Activated B cell treated with CpG ODN at 0.5 μM for 24 hours (primary cell): Measurements from ENCODE around the gene RAB40A. TPM values are rescaled to one million over a fixed set of nuclear protein-coding genes. Genes with fewer than 3 reads are reported as not detected.

Experiments used
- ATAC-seq: fragments of 200-7000 bp; cut with Tn5 transposase; one replicate; pipeline ENCODE4 v1.10.0; 2021; ENCODE audit warnings: low read depth, mild to moderate bottlenecking, moderate library complexity
- CTCF ChIA-PET: fragments of 350-600 bp; sonication (Branson Sonifier 250); formaldehyde crosslinking; loops from one replicate; lab custom pipeline; 2021; ENCODE audit warnings: antibody characterized with exemption; lab: Charles Lee
- POLR2A ChIA-PET: fragments of 350-600 bp; sonication (Branson Sonifier 250); formaldehyde crosslinking; loops from one replicate; lab custom pipeline; 2021; ENCODE audit warnings: antibody characterized with exemption; lab: Charles Lee
- DNase-seq: peaks from one replicate; pipeline ENCODE4 v3.0.0; 2022
- H3K27ac Mint-ChIP-seq: one replicate; pipeline ENCODE4 v1.8.0; 2020; ENCODE audit warnings: mixed read lengths
- H3K27me3 Mint-ChIP-seq: one replicate; pipeline ENCODE4 v1.8.0; 2021; ENCODE audit warnings: mixed read lengths
- H3K36me3 Mint-ChIP-seq: one replicate; pipeline ENCODE4 v1.8.0; 2021; ENCODE audit warnings: low read depth, mixed read lengths
- H3K4me1 Mint-ChIP-seq: one replicate; pipeline ENCODE4 v1.8.0; 2021; ENCODE audit warnings: mixed read lengths
- H3K4me3 Mint-ChIP-seq: one replicate; pipeline ENCODE4 v1.8.0; 2020; ENCODE audit warnings: mild to moderate bottlenecking, mixed read lengths
- H3K9me3 Mint-ChIP-seq: one replicate; pipeline ENCODE4 v1.8.0; 2020; ENCODE audit warnings: mixed read lengths
- intact Hi-C: fragments of 100-400 bp; cut with micrococcal nuclease; formaldehyde crosslinking; loops from one replicate; pipeline ENCODE4 v1.15.1; 2024
- total RNA-seq: library from RNA; stranded (reverse); gene quantifications from 2 replicates; pipeline ENCODE4 v1.2.3, GENCODE V29; 2022
- TF ChIP-seq, protein P1 (sequence below): fragments of 200-600 bp; IDR thresholded peaks from one replicate; pipeline ENCODE4 v1.8.0; 2022; ENCODE audit warnings: antibody characterized with exemption, mild to moderate bottlenecking

RAB40A gene
- total RNA-seq, 1 donor from 2014 or later: 0.11 TPM

- ATAC-seq: no peak
- no peak overlapping the region for H3K27ac Mint-ChIP-seq
- POLR2A ChIA-PET: no interaction called here
These were observed 10.3 kb upstream of the RAB40A start for GRCh38 chrX:103529550-103529949.

GRCh38 chrX:103524747-103525146 is 5.5 kb upstream of the RAB40A start:
- no peaks in the 10 kb centered on the region for H3K9me3 Mint-ChIP-seq
- ATAC-seq: no peak
- no peak overlapping the region for H3K27ac Mint-ChIP-seq
- intact Hi-C loops: no loop called here
- POLR2A ChIA-PET: no interaction called here
- TF ChIP-seq, protein P1, sequence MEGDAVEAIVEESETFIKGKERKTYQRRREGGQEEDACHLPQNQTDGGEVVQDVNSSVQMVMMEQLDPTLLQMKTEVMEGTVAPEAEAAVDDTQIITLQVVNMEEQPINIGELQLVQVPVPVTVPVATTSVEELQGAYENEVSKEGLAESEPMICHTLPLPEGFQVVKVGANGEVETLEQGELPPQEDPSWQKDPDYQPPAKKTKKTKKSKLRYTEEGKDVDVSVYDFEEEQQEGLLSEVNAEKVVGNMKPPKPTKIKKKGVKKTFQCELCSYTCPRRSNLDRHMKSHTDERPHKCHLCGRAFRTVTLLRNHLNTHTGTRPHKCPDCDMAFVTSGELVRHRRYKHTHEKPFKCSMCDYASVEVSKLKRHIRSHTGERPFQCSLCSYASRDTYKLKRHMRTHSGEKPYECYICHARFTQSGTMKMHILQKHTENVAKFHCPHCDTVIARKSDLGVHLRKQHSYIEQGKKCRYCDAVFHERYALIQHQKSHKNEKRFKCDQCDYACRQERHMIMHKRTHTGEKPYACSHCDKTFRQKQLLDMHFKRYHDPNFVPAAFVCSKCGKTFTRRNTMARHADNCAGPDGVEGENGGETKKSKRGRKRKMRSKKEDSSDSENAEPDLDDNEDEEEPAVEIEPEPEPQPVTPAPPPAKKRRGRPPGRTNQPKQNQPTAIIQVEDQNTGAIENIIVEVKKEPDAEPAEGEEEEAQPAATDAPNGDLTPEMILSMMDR: no peak
- H3K36me3 Mint-ChIP-seq: no peaks in the 10 kb centered on the region
- no peaks in the 10 kb centered on the region for H3K27me3 Mint-ChIP-seq
- CTCF ChIA-PET: interaction anchor here (1.2 kb wide), 1 partner anchor 8 kb away, joined by 3 read pairs; no protein-coding TSS in a partner anchor
- DNase-seq: no peak
- no peaks in the 10 kb centered on the region for H3K4me1 Mint-ChIP-seq
- no peak overlapping the region for H3K4me3 Mint-ChIP-seq

More at GRCh38 chrX:103529550-103529949, 10.3 kb upstream of the RAB40A start:
- no peaks in the 10 kb centered on the region for H3K9me3 Mint-ChIP-seq
- CTCF ChIA-PET: no interaction called here
- intact Hi-C loops: no loop called here
- peaks cover 5% of the 10 kb centered on the region for H3K4me1 Mint-ChIP-seq
- no peak overlapping the region for H3K4me3 Mint-ChIP-seq
- DNase-seq: no peak
- TF ChIP-seq, protein P1: no peak
- no peaks in the 10 kb centered on the region for H3K27me3 Mint-ChIP-seq
- no peaks in the 10 kb centered on the region for H3K36me3 Mint-ChIP-seq

- POLR2A ChIA-PET: no interaction called here
- Mint-ChIP-seq H3K36me3 (no peaks in the 10 kb centered on the region), H3K27me3 (no peaks in the 10 kb centered on the region), H3K4me3 (no peak overlapping the region), H3K4me1 (no peaks in the 10 kb centered on the region), H3K9me3 (no peaks in the 10 kb centered on the region), H3K27ac (no peak overlapping the region)
- DNase-seq (no peak), ATAC-seq (no peak)
- intact Hi-C loops: no loop called here
- CTCF ChIA-PET: no interaction called here
- TF ChIP-seq, protein P1: no peak
These were observed 4.3 kb upstream of the RAB40A start for GRCh38 chrX:103523605-103524004.

GRCh38 chrX:103520386-103520785 is 1.1 kb upstream of the RAB40A start:
- H3K4me3 Mint-ChIP-seq: no peak overlapping the region
- H3K9me3 Mint-ChIP-seq: no peaks in the 10 kb centered on the region
- TF ChIP-seq, protein P1: no peak
- no peaks in the 10 kb centered on the region for H3K27me3 Mint-ChIP-seq
- intact Hi-C loops: no loop called here
- H3K36me3 Mint-ChIP-seq: no peaks in the 10 kb centered on the region
- CTCF ChIA-PET: no interaction called here
- H3K27ac Mint-ChIP-seq: no peak overlapping the region
- DNase-seq (no peak), ATAC-seq (no peak)
- POLR2A ChIA-PET: no interaction called here
- H3K4me1 Mint-ChIP-seq: no peaks in the 10 kb centered on the region

- intact Hi-C loops: no loop called here
- H3K36me3 Mint-ChIP-seq: no peaks in the 10 kb centered on the region
- POLR2A ChIA-PET: no interaction called here
- CTCF ChIA-PET: no interaction called here
- TF ChIP-seq, protein P1: no peak
- no peak overlapping the region for H3K4me3 Mint-ChIP-seq
- no peak for ATAC-seq
- no peak overlapping the region for H3K27ac Mint-ChIP-seq
- no peaks in the 10 kb centered on the region for H3K9me3 Mint-ChIP-seq
- no peaks in the 10 kb centered on the region for H3K4me1 Mint-ChIP-seq
- DNase-seq: no peak
- no peaks in the 10 kb centered on the region for H3K27me3 Mint-ChIP-seq
These were observed 718 bp downstream of the RAB40A start for GRCh38 chrX:103518571-103518970.
